Measurements from ENCODE around the gene PHF2.
A peak's percentile ranks its signal among the peaks of the same experiment; 100 is the strongest.

Gene PHF2

GRCh38 chr9:93565089-93565488, 11.3 kb upstream of the PHF2 start:
- no peak for TF ChIP-seq CTCF (IDR thresholded peaks at IDR 0.05; ENCODE audit: unreplicated experiment in 3 of 3)
- Mint-ChIP-seq H3K36me3 (ENCODE audit: low read depth) (peaks cover 40% of the 10 kb centered on the region), H3K9me3 (no peaks in the 10 kb centered on the region), H3K27ac (no peak overlapping the region), H3K4me3 (no peak overlapping the region), H3K4me1 (no peaks in the 10 kb centered on the region), H3K27me3 (ENCODE audit: low read depth) (no peaks in the 10 kb centered on the region)

GRCh38 chr9:93566408-93567270, 9.7 kb upstream of the PHF2 start:
- H3K4me3 Mint-ChIP-seq, result peak overlapping the region; percentile 84 to 88 (median 87)

GRCh38 chr9:93567271-93567959, 9.0 kb upstream of the PHF2 start:
- Mint-ChIP-seq H3K36me3 (ENCODE audit: low read depth) (peaks cover 39% of the 10 kb centered on the region), H3K27ac (peak overlapping the region; percentile 91 to 98 (median 95)), H3K27me3 (ENCODE audit: low read depth) (no peaks in the 10 kb centered on the region), H3K9me3 (peaks cover 15% of the 10 kb centered on the region), H3K4me1 (no peaks in the 10 kb centered on the region), H3K4me3 (peak overlapping the region; percentile 84 to 88 (median 87))
- no peak for TF ChIP-seq CTCF (IDR thresholded peaks at IDR 0.05; ENCODE audit: unreplicated experiment in 3 of 3)

More at GRCh38 chr9:93566408-93567270, 9.7 kb upstream of the PHF2 start:
- H3K36me3 Mint-ChIP-seq (ENCODE audit: low read depth), result peaks cover 46% of the 10 kb centered on the region
- peaks cover 13% of the 10 kb centered on the region for H3K9me3 Mint-ChIP-seq
- TF ChIP-seq CTCF (IDR thresholded peaks at IDR 0.05; ENCODE audit: unreplicated experiment in 3 of 3), result peak; percentile 96 to 98 (median 96)
- H3K27me3 Mint-ChIP-seq (ENCODE audit: low read depth), result no peaks in the 10 kb centered on the region
- peak overlapping the region; percentile 91 to 98 (median 95) for H3K27ac Mint-ChIP-seq
- H3K4me1 Mint-ChIP-seq, result no peaks in the 10 kb centered on the region

GRCh38 chr9:93568169-93568568, 8.2 kb upstream of the PHF2 start:
- Mint-ChIP-seq H3K9me3 (peaks cover 18% of the 10 kb centered on the region), H3K4me1 (no peaks in the 10 kb centered on the region), H3K4me3 (peak overlapping the region; percentile 41 to 65 (median 52)), H3K27ac (peak overlapping the region in 2 of 3 experiments; percentile 91 to 98), H3K27me3 (ENCODE audit: low read depth) (no peaks in the 10 kb centered on the region), H3K36me3 (ENCODE audit: low read depth) (peaks cover 36% of the 10 kb centered on the region)
- no peak for TF ChIP-seq CTCF (IDR thresholded peaks at IDR 0.05; ENCODE audit: unreplicated experiment in 3 of 3)

GRCh38 chr9:93569621-93570174, 6.7 kb upstream of the PHF2 start:
- TF ChIP-seq CTCF (IDR thresholded peaks at IDR 0.05; ENCODE audit: unreplicated experiment in 3 of 3), result no peak
- Mint-ChIP-seq H3K27ac (peak overlapping the region in 2 of 3 experiments; percentile 38 to 52), H3K9me3 (peaks cover 18% of the 10 kb centered on the region), H3K27me3 (ENCODE audit: low read depth) (no peaks in the 10 kb centered on the region), H3K4me1 (no peaks in the 10 kb centered on the region), H3K36me3 (ENCODE audit: low read depth) (peaks cover 24% of the 10 kb centered on the region), H3K4me3 (peak overlapping the region in 1 of 3 experiments; percentile 59)
